ENCODE measurements around the gene FMNL2. TPM values are rescaled to one million over a fixed set of nuclear protein-coding genes. Genes with fewer than 3 reads are reported as not detected.
A peak's percentile ranks its signal among the peaks of the same experiment; 100 is the strongest.

The FMNL2 gene
- total RNA-seq, 1 experiment from 2014 or later: 98.0 TPM

DNA sequence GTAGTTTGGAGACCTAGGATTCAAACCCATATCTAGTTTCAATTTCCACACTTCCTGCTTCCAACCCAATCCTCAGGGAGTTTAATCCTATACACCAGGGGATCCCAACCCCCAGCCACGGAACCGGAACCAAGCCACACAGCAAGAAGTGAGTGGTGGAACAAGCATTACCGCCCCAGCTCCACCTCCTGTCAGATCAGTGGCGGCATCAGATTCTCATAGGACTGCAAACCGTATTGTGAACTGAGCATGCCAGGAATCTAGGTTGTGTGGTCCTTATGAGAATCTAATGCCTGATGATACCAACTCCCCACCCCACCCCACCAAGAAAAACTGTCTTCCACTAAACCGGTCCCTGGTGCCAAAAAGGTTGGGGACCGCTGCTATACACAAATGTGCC lies 329.8 kb downstream of the FMNL2 start:
- DNase-seq (ENCODE audit: extremely low read depth, low read depth): no peak

DNA sequence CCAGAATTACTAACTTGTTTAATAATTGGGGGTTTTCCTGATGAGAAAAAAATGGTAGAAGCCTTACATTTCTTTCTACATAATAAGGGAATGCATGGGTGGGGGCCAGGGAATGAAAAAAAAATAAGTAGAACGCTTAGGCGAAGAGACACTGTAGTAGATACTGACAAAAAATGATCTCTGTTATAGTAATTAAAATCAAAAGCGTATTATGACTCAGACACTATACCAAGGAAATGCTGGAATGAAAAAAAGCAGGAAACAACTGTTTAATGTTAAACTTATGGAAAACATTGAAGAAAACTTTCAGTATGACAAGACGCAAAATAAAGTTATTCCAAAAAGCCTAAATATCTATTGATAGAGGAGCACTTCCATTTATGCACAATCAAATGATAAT lies 339.4 kb downstream of the FMNL2 start:
- DNase-seq (ENCODE audit: extremely low read depth, low read depth): no peak

DNA sequence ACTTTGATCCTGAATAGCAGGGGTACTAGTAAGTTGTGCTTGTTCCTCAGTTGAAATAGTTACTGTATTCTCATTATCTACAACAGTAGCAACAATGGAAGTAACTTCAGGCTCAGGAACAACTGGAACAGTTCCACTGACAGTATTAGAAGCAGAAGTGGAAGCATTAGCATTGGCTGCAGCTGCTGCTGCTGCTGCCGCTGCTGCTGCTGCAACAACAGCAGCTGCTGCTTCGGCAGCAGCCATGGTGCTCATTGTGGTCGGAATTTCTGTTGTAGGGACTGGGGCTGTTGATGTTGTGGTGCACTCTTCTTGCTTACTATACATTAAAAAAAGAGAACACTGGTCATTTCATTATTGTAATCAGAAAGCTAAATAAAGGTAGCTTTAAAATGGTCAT lies 341.5 kb downstream of the FMNL2 start:
- no peak for DNase-seq (ENCODE audit: extremely low read depth, low read depth)

DNA sequence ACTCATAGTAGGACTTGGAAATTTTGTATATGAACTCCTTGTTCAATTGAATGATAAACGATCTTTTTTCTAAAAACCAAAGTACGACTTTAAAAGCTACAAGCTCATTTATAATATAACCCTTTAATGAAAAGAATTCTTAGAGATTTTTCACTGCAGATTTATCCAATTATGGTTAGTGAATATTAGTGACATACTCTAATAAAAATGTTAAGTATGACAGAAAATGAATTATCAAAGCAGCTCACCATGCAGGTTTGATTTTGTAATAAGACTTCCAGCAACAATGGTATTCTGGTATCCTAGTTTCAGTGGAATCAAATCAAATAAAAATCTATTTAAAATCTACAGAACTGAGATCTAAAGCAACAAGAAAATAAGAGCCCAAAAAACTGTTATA lies 343.8 kb downstream of the FMNL2 start:
- DNase-seq (ENCODE audit: extremely low read depth, low read depth): no peak

DNA sequence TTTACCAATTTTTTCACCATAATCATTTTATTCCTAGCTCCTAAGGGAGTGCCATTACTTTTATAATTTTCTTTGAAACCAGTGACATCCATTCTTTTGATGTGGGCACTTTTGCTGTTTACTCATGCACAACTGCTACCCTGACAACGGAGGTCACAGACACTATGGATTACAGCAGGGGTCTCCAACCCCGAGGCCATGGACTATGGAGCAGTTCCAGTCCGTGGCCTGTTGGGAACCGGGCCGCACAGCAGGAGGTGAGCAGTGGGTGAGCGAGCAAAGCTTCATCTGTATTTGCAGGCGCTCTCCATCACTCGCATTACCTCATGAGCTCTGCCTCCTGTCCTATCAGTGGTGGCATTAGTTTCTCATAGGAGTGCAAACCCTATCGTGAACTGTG lies 347.7 kb downstream of the FMNL2 start:
- DNase-seq (ENCODE audit: extremely low read depth, low read depth): no peak

DNA sequence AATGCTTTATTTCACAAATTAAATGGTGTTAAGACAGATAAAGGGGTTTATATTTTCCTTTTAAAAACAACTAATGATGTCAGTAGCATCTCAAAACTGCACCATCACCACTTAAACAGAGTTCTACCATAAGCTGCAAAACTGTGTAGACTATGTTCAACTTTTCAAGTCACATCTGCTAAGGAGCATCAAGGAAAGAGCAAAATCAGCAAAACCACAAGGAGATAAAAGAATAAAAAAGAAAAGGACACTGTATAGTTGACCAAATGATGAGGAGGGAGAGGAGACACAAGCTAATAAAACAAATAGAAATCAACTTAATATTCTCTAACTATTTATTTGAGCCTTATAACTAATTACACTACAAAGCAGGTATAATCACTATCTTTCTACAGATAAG lies 348.4 kb downstream of the FMNL2 start:
- DNase-seq (ENCODE audit: extremely low read depth, low read depth): no peak

DNA sequence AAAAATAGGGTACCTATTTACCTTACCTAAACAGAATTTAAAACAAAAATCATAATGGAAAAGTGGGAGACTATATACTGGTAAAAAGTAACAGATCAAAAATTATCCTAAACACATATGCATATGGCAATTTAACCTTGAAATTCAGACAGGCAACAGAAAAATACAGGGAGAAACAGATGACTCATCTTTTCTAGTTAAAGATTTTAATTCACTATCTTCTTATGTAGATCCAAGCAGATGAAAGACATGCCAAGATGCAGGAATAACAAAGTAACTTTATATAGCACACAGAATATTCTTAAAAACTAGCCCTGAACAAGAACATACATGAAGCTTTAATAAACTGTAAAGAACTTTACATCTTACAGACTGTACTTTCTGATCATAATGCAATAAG lies 351.3 kb downstream of the FMNL2 start:
- DNase-seq (ENCODE audit: extremely low read depth, low read depth): no peak

DNA sequence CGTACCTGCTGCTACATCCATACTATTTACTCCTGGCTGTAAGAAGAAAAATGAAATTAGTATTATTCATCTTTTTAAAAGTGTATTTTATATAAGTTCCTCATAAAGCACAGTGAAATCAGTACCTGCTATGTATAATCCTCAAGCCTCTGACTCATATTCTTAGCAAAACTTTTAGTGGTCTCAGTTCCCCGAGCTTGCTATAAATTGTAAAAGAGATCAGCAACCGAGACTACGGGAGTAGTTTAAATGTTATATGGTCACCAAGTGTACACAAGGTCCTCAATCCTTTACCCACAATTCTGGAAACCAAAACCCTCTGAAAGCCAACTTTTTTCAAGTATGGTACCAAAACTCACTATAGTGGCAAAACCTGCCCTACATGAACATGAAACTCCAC lies 358.1 kb downstream of the FMNL2 start:
- DNase-seq (ENCODE audit: extremely low read depth, low read depth): no peak

DNA sequence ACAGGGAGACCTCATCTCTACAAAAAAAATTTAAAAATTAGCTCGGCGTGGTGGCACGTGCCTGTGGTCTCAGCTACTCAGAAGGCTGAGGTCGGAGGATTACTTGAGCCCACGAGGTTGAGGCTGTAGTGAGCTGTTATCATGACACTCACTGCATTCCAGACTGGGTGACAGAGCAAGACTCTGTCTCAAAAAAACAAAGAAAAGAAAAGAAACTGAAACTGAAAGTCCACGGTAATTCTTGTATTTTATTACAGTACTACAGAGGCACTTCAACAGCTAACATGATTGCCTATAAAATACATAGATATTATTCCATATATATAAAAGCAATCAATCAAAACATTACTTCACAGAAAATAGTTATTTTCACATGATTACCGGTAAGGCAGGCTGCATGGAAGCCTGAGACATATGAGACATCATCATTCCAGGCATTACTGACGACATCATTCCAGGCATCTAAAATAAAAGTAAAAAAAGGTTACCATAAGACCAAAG lies 359.2 kb downstream of the FMNL2 start:
- peak; percentile 3 for DNase-seq (ENCODE audit: extremely low read depth, low read depth)

DNA sequence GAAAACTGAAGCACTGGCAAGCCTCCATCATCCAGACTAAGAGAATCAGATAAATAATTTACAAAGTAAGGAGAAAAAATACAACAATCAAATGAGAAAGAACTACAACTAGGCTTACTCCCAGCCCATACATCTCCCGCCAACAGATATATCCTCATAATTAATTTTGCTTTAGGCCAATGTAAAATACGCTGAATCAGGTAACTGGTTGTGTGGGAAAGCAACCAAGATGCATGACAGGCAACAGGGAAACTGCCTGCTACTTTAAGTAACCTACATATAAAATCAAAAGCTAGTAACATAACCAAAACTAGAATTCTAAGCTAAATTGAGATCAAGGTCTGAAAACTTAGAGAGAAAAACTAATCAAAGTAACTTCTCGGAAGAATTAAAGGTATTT lies 360.8 kb downstream of the FMNL2 start:
- DNase-seq (ENCODE audit: extremely low read depth, low read depth): no peak

DNA sequence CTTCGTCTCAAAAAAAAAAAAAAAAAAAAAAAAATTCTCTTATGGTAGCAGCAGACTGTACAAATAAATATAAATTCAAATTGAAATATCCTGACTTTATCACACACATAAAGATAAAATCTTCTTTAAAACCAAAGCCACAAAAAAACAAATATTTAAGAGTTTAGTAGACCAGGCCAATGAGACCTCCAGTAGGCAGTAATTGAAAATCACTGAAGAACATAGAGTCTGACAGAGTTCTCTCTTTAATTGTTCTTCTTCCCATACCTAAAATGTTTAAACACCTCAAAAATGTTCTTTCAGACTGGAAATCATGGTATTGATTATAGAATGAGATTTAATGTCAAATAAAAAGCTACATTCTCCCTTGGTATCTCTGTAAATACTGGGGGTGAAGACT lies 361.5 kb downstream of the FMNL2 start:
- no peak for DNase-seq (ENCODE audit: extremely low read depth, low read depth)

Small RNAs within 50 kb of the gene (small RNA-seq; reads per million reads assigned to genes)
- gene AC012443.1: 0 reads per million in 2 experiments

Other genes with a start within 250 kb of the FMNL2 start
- 0.20 TPM in 1 of 2 replicates, not detected in the other for gene CACNB4, start 236.1 kb upstream of the FMNL2 start, total RNA-seq (2014; rRNA removed; shearing (Covaris generic))
- 24.5 and 27.5 TPM in 2 replicates for gene STAM2, start 159.4 kb upstream of the FMNL2 start, total RNA-seq (2014; rRNA removed; shearing (Covaris generic))

All from NCI-H460 (cell line).